Loucy (cell line): ENCODE results near the gene SHANK3.

Experiments
- H2AFZ ChIP-seq: fragments of 200-600 bp; sonication (generic); 2 replicates; pipeline ENCODE4 v1.6.0; 2016; ENCODE audit warnings: antibody characterized with exemption, mild to moderate bottlenecking, low read length, moderate library complexity
- H3F3A ChIP-seq: fragments of 200-600 bp; 2 replicates; pipeline ENCODE4 v1.6.0; 2016; ENCODE audit warnings: antibody characterized with exemption, low read depth, mild to moderate bottlenecking
- H3K27me3 ChIP-seq: fragments of 200-600 bp; sonication (generic); 2 replicates; pipeline ENCODE4 v1.6.1; 2014; ENCODE audit warnings: low read length, mild to moderate bottlenecking; ENCODE audit not compliant: insufficient read depth, poor library complexity, severe bottlenecking
- H3K36me3 ChIP-seq: fragments of 200-600 bp; sonication (generic); 2 replicates; pipeline ENCODE4 v1.6.1; 2016; ENCODE audit warnings: low read length; ENCODE audit not compliant: insufficient read depth
- H3K4me1 ChIP-seq: fragments of 200-600 bp; sonication (generic); 2 replicates; pipeline ENCODE4 v1.5.1; 2014; ENCODE audit warnings: low read length, mild to moderate bottlenecking; ENCODE audit not compliant: insufficient read depth, poor library complexity, severe bottlenecking
- H3K4me2 ChIP-seq: fragments of 200-600 bp; sonication (generic); 2 replicates; pipeline ENCODE4 v1.6.0; 2014; ENCODE audit warnings: antibody characterized with exemption, low read length, low read depth, mild to moderate bottlenecking; ENCODE audit not compliant: poor library complexity, severe bottlenecking
- H3K4me3 ChIP-seq: fragments of 200-600 bp; sonication (generic); 2 replicates; pipeline ENCODE4 v1.5.1; 2014; ENCODE audit warnings: low read length, mild to moderate bottlenecking, mixed read lengths; ENCODE audit not compliant: poor library complexity, severe bottlenecking
- H3K79me2 ChIP-seq: fragments of 200-600 bp; sonication (generic); 2 replicates; pipeline ENCODE4 v1.6.1; 2014; ENCODE audit warnings: low read length; ENCODE audit not compliant: insufficient read depth
- H3K9ac ChIP-seq: fragments of 200-600 bp; sonication (generic); 2 replicates; pipeline ENCODE4 v1.6.0; 2014; ENCODE audit warnings: mild to moderate bottlenecking, low read depth, low read length, moderate library complexity; ENCODE audit not compliant: poor library complexity, severe bottlenecking
- H3K9me2 ChIP-seq: fragments of 200-600 bp; sonication (generic); replicated peaks from 2 replicates; pipeline ENCODE4 v1.6.1; 2016; ENCODE audit warnings: low read depth, low read length, mixed read lengths
- H3K9me3 ChIP-seq: fragments of 200-600 bp; sonication (generic); 2 replicates; pipeline ENCODE4 v1.6.1; 2014; ENCODE audit warnings: mild to moderate bottlenecking, antibody characterized with exemption, low read length, low read depth; ENCODE audit not compliant: insufficient read depth
- H4K20me1 ChIP-seq: fragments of 200-600 bp; sonication (generic); 2 replicates; pipeline ENCODE4 v1.6.0; 2014; ENCODE audit warnings: antibody characterized with exemption, low read length, mild to moderate bottlenecking; ENCODE audit not compliant: insufficient read depth, poor library complexity, severe bottlenecking
- EZH2phosphoT487 ChIP-seq: fragments of 200-600 bp; IDR thresholded peaks from 2 replicates; pipeline ENCODE4 v1.6.1; 2018; ENCODE audit warnings: antibody characterized with exemption, mild to moderate bottlenecking, moderate library complexity, borderline replicate concordance
- TF ChIP-seq, protein P1 (sequence below): fragments of 200-600 bp; sonication (generic); conservative IDR thresholded peaks from 2 replicates; pipeline ENCODE4 v1.5.1; 2014; ENCODE audit warnings: mild to moderate bottlenecking, antibody characterized with exemption, low read length

The SHANK3 gene

GRCh38 chr22:50696251-50696798 lies 23.7 kb downstream of the SHANK3 start:
- peaks cover 36% of the 10 kb centered on the region; the same call in 1 of the 2 replicates for H3K79me2 ChIP-seq
- no peaks in the 10 kb centered on the region for H3F3A ChIP-seq

GRCh38 chr22:50696799-50697561 lies 24.4 kb downstream of the SHANK3 start:
- Histone ChIP-seq H3K4me1 (peaks cover 13% of the 10 kb centered on the region), H2AFZ (no peak overlapping the region), H3K9me3 (no peaks in the 10 kb centered on the region), H3K79me2 (peaks cover 33% of the 10 kb centered on the region; the same call in 1 of the 2 replicates), H3K9me2 (no peaks in the 10 kb centered on the region), H3K9ac (no peak overlapping the region), H3K27me3 (no peaks in the 10 kb centered on the region), H4K20me1 (peaks cover 11% of the 10 kb centered on the region), H3K4me2 (no peak overlapping the region), H3K36me3 (peaks cover 37% of the 10 kb centered on the region; the same call in 1 of the 2 replicates), H3F3A (no peaks in the 10 kb centered on the region), H3K4me3 (no peak overlapping the region)
- TF ChIP-seq, protein P1, sequence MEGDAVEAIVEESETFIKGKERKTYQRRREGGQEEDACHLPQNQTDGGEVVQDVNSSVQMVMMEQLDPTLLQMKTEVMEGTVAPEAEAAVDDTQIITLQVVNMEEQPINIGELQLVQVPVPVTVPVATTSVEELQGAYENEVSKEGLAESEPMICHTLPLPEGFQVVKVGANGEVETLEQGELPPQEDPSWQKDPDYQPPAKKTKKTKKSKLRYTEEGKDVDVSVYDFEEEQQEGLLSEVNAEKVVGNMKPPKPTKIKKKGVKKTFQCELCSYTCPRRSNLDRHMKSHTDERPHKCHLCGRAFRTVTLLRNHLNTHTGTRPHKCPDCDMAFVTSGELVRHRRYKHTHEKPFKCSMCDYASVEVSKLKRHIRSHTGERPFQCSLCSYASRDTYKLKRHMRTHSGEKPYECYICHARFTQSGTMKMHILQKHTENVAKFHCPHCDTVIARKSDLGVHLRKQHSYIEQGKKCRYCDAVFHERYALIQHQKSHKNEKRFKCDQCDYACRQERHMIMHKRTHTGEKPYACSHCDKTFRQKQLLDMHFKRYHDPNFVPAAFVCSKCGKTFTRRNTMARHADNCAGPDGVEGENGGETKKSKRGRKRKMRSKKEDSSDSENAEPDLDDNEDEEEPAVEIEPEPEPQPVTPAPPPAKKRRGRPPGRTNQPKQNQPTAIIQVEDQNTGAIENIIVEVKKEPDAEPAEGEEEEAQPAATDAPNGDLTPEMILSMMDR, result no peak
- no peak for TF ChIP-seq EZH2phosphoT487

More at GRCh38 chr22:50696251-50696798, 23.7 kb downstream of the SHANK3 start:
- H3K9ac ChIP-seq, result no peak overlapping the region
- no peaks in the 10 kb centered on the region for H3K9me3 ChIP-seq
- peaks cover 18% of the 10 kb centered on the region for H4K20me1 ChIP-seq
- no peak overlapping the region for H3K4me2 ChIP-seq
- H3K4me1 ChIP-seq, result peaks cover 13% of the 10 kb centered on the region
- TF ChIP-seq EZH2phosphoT487, result no peak
- TF ChIP-seq, protein P1, result no peak
- no peaks in the 10 kb centered on the region for H3K27me3 ChIP-seq
- peaks cover 37% of the 10 kb centered on the region; the same call in 1 of the 2 replicates for H3K36me3 ChIP-seq
- H3K4me3 ChIP-seq, result no peak overlapping the region
- no peak overlapping the region for H2AFZ ChIP-seq
- no peaks in the 10 kb centered on the region for H3K9me2 ChIP-seq

DNA sequence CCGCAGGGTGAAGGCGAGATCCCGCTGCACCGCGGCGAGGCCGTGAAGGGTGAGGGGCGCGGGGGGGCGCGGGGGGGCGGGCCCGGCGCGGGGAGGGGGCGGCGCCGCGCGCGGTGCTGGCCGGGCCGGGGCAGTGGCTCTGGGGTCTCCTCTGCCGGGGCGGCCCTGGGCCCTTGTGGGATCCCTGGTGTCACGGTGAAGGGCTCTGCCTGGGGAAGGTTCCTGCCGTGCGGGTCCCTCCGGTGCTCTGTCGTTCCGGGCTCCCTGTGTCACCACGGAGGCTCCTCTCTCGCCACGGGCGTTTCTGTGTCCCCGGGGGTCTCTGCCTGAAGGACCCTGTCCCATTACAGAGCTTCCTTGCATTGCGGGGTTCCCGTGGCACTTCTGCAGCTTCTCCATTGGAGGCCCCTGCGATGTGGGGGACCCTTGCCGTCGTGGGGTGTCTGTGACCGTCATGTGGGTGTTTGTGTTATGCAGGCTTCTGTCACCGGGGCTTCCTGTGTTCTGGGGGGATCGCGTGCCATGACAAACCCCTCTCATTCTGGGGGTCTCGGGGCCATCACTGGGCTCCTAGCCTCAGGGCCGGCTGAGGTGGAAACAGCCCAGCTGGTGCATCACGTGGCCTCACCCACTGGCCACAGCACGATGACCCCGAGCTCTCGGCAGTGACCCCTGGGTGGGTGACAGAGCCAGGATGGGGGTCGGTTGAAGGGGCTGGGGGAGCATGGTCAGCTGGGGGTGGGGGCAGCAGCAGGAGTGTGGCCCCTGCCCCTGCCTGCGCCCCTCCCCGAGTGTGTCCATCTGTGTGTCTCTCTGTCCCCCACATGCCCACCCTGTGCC lies 25.3 kb downstream of the SHANK3 start:
- H3K4me2 ChIP-seq, result no peak overlapping the region

More for the DNA sequence above, 25.3 kb downstream of the SHANK3 start:
- no peaks in the 10 kb centered on the region for H3K9me3 ChIP-seq
- no peaks in the 10 kb centered on the region for H3K27me3 ChIP-seq
- no peak overlapping the region for H2AFZ ChIP-seq
- no peaks in the 10 kb centered on the region for H3K9me2 ChIP-seq
- no peak overlapping the region for H3K9ac ChIP-seq
- TF ChIP-seq EZH2phosphoT487, result no peak
- TF ChIP-seq, protein P1, result no peak
- no peak overlapping the region for H3K4me3 ChIP-seq
- peaks cover 37% of the 10 kb centered on the region; the same call in 1 of the 2 replicates for H3K36me3 ChIP-seq
- H4K20me1 ChIP-seq, result peaks cover 8% of the 10 kb centered on the region
- H3F3A ChIP-seq, result no peaks in the 10 kb centered on the region
- H3K79me2 ChIP-seq, result peaks cover 24% of the 10 kb centered on the region; the same call in 1 of the 2 replicates
- peaks cover 20% of the 10 kb centered on the region for H3K4me1 ChIP-seq
